ENCODE data around the gene CSNK2A3. TPM values are rescaled to one million over a fixed set of nuclear protein-coding genes. Genes with fewer than 3 reads are reported as not detected.
A peak's percentile ranks its signal among the peaks of the same experiment; 100 is the strongest.

CSNK2A3 gene
- total and polyA plus RNA-seq, 10 donors = 0.10 to 3.9 (median 1.4) TPM

DNA sequence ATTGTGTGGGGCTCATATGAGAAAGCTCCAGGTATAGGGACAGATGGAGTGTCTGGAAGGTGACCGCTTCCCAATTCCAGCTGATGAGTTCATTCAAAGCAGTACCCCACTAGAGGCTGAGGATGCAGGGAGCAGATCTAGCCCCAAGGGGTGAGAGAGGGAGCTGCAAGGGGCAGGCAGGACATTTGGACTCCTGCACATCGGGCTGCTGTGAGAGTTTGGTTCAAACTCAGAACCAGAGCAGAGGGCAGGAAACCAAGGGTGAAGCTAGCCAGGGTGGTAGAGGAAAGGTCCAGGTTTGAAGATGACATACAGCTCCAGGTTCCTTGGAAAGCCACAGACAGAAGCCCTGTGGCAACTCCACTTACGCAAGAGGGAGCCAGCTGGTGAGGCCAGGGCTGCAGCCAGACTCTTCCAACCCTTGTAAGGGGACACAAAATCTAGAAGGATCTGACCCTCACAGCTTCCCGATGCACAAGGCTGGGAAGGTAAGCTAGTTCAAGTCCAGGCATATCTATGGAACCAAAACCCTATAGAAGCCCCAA lies 1.9 kb downstream of the CSNK2A3 start:
- H3K4me3 ChIP-seq = no peak overlapping the region
- H3K27me3 ChIP-seq (replicated peaks in 1 of 7) = no peaks in the 10 kb centered on the region
- H3K36me3 ChIP-seq = no peaks in the 10 kb centered on the region
- intact Hi-C loops (cut with DNase I; ENCODE audit: low total_unique reads) = no loop called here
- no peak overlapping the region for H3K27ac ChIP-seq
- 85 to 96% (median 93%) methylated on average over 4 of the region's 4 CpGs for WGBS, 5 donors
- DNase-seq = no peak
- H3K9me3 ChIP-seq = no peaks in the 10 kb centered on the region
- H3K4me1 ChIP-seq = peaks cover 0 to 21% (median 6%) of the 10 kb centered on the region in 6 donors
- TF ChIP-seq POLR2AphosphoS5 (IDR thresholded peaks at IDR 0.05) (no peak), POLR2A (IDR thresholded peaks at IDR 0.05) (no peak)
- TF ChIP-seq, protein P1, sequence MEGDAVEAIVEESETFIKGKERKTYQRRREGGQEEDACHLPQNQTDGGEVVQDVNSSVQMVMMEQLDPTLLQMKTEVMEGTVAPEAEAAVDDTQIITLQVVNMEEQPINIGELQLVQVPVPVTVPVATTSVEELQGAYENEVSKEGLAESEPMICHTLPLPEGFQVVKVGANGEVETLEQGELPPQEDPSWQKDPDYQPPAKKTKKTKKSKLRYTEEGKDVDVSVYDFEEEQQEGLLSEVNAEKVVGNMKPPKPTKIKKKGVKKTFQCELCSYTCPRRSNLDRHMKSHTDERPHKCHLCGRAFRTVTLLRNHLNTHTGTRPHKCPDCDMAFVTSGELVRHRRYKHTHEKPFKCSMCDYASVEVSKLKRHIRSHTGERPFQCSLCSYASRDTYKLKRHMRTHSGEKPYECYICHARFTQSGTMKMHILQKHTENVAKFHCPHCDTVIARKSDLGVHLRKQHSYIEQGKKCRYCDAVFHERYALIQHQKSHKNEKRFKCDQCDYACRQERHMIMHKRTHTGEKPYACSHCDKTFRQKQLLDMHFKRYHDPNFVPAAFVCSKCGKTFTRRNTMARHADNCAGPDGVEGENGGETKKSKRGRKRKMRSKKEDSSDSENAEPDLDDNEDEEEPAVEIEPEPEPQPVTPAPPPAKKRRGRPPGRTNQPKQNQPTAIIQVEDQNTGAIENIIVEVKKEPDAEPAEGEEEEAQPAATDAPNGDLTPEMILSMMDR (IDR thresholded peaks at IDR 0.05 in 8 of 11, conservative IDR thresholded peaks at IDR 0.05 in 3 of 11) = no peak

DNA sequence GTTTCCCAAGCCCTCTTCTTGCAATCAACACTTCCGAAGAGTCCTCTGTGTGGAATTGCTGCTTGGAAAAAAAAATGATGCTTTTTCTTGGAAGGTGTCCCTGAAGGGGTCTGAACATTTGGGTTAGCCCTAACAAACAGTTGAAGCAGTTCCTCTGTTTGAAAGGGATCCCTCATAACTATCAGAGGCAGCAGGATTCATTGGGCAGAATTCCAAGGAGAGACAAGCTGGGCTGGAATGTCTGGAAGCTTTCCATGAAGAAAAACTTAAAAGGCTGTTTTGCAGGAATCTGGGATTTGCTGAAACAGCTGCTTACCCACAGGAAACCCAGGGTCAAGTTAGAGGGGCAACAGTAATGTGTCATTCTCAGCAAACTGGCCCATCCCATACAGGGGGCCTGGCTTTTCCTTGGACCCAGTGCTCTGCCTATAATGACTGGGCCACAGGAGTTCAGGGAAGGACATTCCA lies 3.1 kb downstream of the CSNK2A3 start:
- peaks cover 0 to 21% (median 6%) of the 10 kb centered on the region in 6 donors for H3K4me1 ChIP-seq
- TF ChIP-seq, protein P1 (IDR thresholded peaks at IDR 0.05 in 8 of 11, conservative IDR thresholded peaks at IDR 0.05 in 3 of 11) = no peak
- TF ChIP-seq POLR2A (IDR thresholded peaks at IDR 0.05) (no peak), POLR2AphosphoS5 (IDR thresholded peaks at IDR 0.05) (peak in 1 of 3 donors; percentile 40)
- no peak for DNase-seq
- intact Hi-C loops (cut with DNase I; ENCODE audit: low total_unique reads) = no loop called here
- WGBS, 5 donors = 56 to 64% (median 62%) methylated on average over 1 of the region's 1 CpG
- H3K9me3 ChIP-seq = no peaks in the 10 kb centered on the region
- no peak overlapping the region for H3K27ac ChIP-seq
- H3K4me3 ChIP-seq = no peak overlapping the region
- no peaks in the 10 kb centered on the region for H3K27me3 ChIP-seq (replicated peaks in 1 of 7)
- H3K36me3 ChIP-seq = no peaks in the 10 kb centered on the region

DNA sequence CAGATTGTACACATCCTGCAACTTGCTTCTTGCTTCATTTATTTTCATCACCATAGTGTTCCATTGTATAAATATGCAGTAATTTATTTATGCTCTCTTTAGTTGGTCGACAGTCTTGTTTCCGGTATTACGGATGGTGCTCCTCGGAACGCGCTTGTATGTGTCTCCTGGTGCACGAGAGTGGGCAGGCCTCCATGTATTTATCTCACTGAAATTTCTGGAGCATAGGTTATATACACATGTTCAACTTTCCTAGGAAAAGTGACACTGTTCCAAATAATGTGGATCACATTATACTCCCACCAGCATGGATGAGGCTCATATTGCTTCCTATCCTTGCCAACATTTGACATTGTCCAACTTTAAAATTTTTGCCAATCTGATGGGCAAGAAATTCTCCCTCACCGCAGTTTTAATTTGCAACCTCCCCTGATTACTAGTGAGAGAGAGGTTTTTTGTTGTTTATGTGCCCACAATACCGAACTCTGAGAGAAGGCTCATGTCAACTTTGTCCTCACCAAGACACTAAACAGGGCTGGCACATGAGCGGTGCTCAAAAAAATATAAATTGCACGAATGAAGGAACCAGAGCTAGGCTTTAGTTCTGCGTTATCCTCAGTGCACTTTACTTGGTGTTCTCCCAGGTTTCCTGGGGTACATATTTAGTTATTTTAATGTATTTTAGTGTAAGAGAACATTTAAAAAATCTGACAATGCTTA lies 3.8 kb downstream of the CSNK2A3 start:
- intact Hi-C loops (cut with DNase I; ENCODE audit: low total_unique reads) = no loop called here

DNA sequence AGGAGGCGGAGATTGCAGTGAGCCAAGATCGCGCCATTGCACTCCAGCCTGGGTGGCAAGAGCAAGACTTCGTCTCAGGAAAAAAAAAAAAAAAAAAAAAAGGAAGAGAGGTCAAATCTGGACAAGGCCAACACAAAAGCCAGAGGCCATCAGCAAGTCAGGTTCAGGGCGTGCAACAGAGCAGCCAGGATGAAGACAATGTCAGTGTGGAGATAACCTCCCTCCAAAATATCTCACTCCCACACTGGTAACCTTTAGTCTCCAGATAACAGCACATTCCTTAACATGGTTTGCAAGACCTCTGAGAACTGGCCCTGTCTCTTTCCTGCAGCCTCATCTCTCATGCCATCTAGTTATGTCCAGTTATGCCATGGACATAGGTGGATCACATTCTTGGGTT lies 4.7 kb downstream of the CSNK2A3 start:
- H3K4me1 ChIP-seq = peaks cover 0 to 21% (median 6%) of the 10 kb centered on the region in 6 donors
- TF ChIP-seq, protein P1 (IDR thresholded peaks at IDR 0.05 in 8 of 11, conservative IDR thresholded peaks at IDR 0.05 in 3 of 11) = no peak
- TF ChIP-seq POLR2AphosphoS5 (IDR thresholded peaks at IDR 0.05) = no peak
- TF ChIP-seq POLR2A (IDR thresholded peaks at IDR 0.05) = no peak
- no peak overlapping the region for H3K27ac ChIP-seq
- intact Hi-C loops (cut with DNase I; ENCODE audit: low total_unique reads) = no loop called here
- no peaks in the 10 kb centered on the region for H3K36me3 ChIP-seq
- no peaks in the 10 kb centered on the region for H3K9me3 ChIP-seq
- WGBS, 5 donors = 78 to 95% (median 84%) methylated on average over 5 of the region's 5 CpGs
- no peaks in the 10 kb centered on the region for H3K27me3 ChIP-seq (replicated peaks in 1 of 7)
- DNase-seq = no peak
- no peak overlapping the region for H3K4me3 ChIP-seq

More for the DNA sequence above, 3.8 kb downstream of the CSNK2A3 start:
- TF ChIP-seq, protein P1 (IDR thresholded peaks at IDR 0.05 in 8 of 11, conservative IDR thresholded peaks at IDR 0.05 in 3 of 11) = no peak
- TF ChIP-seq POLR2A (IDR thresholded peaks at IDR 0.05) (no peak), POLR2AphosphoS5 (IDR thresholded peaks at IDR 0.05) (no peak)
- no peaks in the 10 kb centered on the region for H3K27me3 ChIP-seq (replicated peaks in 1 of 7)
- no peak overlapping the region for H3K27ac ChIP-seq
- 69 to 83% (median 78%) methylated on average over 12 of the region's 12 CpGs for WGBS, 5 donors
- H3K4me1 ChIP-seq = peaks cover 0 to 21% (median 6%) of the 10 kb centered on the region in 6 donors
- H3K9me3 ChIP-seq = no peaks in the 10 kb centered on the region
- DNase-seq = no peak
- no peak overlapping the region for H3K4me3 ChIP-seq
- H3K36me3 ChIP-seq = no peaks in the 10 kb centered on the region

All from spleen (tissue), 11 donors.